H1 (cell line): ENCODE measurements around the gene NDP. TPM values are rescaled to one million over a fixed set of nuclear protein-coding genes. Genes with fewer than 3 reads are reported as not detected.

ENCODE experiments used
- CTCF ChIA-PET: fragments of 300-600 bp; sonication (Branson Sonifier 250); formaldehyde crosslinking; loops from one replicate; lab custom pipeline; 2021; ENCODE audit not compliant: partially characterized antibody; lab: Charles Lee
- POLR2A ChIA-PET: fragments of 300-600 bp; sonication (Branson Sonifier 250); formaldehyde crosslinking; loops from one replicate; lab custom pipeline; 2021; ENCODE audit warnings: inconsistent platforms; ENCODE audit not compliant: partially characterized antibody; lab: Charles Lee
- DNase-seq, 2 experiments: peaks; one replicate each; pipeline versions ENCODE4 v3.0.0 to v3.0.0-alpha.2; 2010 to 2022; ENCODE audit warnings: low spot score in 2 of 2, low read depth in 1 of 2, mixed read lengths in 1 of 2
- FAIRE-seq: peaks from 2 replicates; lab custom pipeline; 2011; peaks lifted over from hg19 to GRCh38; lab: Jason Lieb, UNC
- H2AFZ ChIP-seq: 2 replicates; pipeline ENCODE4 v1.8.1; 2012; ENCODE audit warnings: low read length, inconsistent platforms
- H2AK5ac ChIP-seq: 2 replicates; pipeline ENCODE4 v1.6.1; 2013; ENCODE audit warnings: low read depth, low read length
- H2BK120ac ChIP-seq: replicated peaks from 2 replicates; pipeline ENCODE3; 2013; ENCODE audit warnings: low read depth, low read length, inconsistent platforms
- H2BK12ac ChIP-seq: 2 replicates; pipeline ENCODE4 v1.6.1; 2013; ENCODE audit warnings: low read depth, low read length
- H2BK15ac ChIP-seq: 2 replicates; pipeline ENCODE4 v1.6.1; 2013; ENCODE audit warnings: low read length
- H2BK20ac ChIP-seq: 2 replicates; pipeline ENCODE4 v1.6.1; 2013; ENCODE audit warnings: low read length
- H2BK5ac ChIP-seq: 2 replicates; pipeline ENCODE4 v1.6.1; 2013; ENCODE audit warnings: low read depth, low read length
- H3K14ac ChIP-seq: 2 replicates; pipeline ENCODE4 v1.6.1; 2013; ENCODE audit warnings: inconsistent platforms; ENCODE audit not compliant: insufficient read length
- H3K18ac ChIP-seq: 2 replicates; pipeline ENCODE4 v1.6.1; 2013; ENCODE audit warnings: low read length; ENCODE audit errors: extremely low read depth
- H3K23ac ChIP-seq: 2 replicates; pipeline ENCODE4 v1.6.1; 2013; ENCODE audit warnings: inconsistent platforms; ENCODE audit not compliant: insufficient read length
- H3K23me2 ChIP-seq: 2 replicates; pipeline ENCODE4 v1.6.1; 2013; ENCODE audit warnings: low read depth, low read length
- H3K27ac ChIP-seq: 2 replicates; pipeline ENCODE4 v1.6.1; 2011; ENCODE audit warnings: low read depth, low read length, inconsistent platforms
- H3K27me3 ChIP-seq, 4 experiments: replicated peaks in 1 of 4; 1 replicate in 1 of 4; 2 replicates in 3 of 4; pipeline versions ENCODE4 v1.6.1 to v1.8.1; 2011 to 2013; ENCODE audit warnings: low read length in 3 of 4, mild to moderate bottlenecking in 3 of 4, inconsistent platforms in 2 of 4, mixed read lengths in 2 of 4, moderate library complexity in 1 of 4; ENCODE audit not compliant: control insufficient read depth in 3 of 4, insufficient read depth in 3 of 4; ENCODE audit errors: extremely low read depth in 1 of 4
- H3K36me3 ChIP-seq, 4 experiments: 2 replicates each; pipeline versions ENCODE4 v1.6.1 to v1.8.1; 2011 to 2013; ENCODE audit warnings: mild to moderate bottlenecking in 4 of 4, low read length in 3 of 4, moderate library complexity in 2 of 4, control low read depth in 1 of 4, inconsistent platforms in 1 of 4; ENCODE audit not compliant: insufficient read depth in 4 of 4, control insufficient read depth in 2 of 4
- H3K4ac ChIP-seq: replicated peaks from 2 replicates; pipeline ENCODE3; 2013; ENCODE audit warnings: low read length, low read depth, mixed read lengths, inconsistent platforms; ENCODE audit not compliant: insufficient read length
- H3K4me1 ChIP-seq, 4 experiments: replicated peaks in 1 of 4; 1 replicate in 1 of 4; 2 replicates in 3 of 4; pipeline versions ENCODE4 v1.6.1 to v1.8.1; 2011 to 2013; ENCODE audit warnings: low read length in 3 of 4, inconsistent platforms in 2 of 4, mixed read lengths in 1 of 4; ENCODE audit not compliant: insufficient read depth in 4 of 4, control insufficient read depth in 3 of 4
- H3K4me2 ChIP-seq, 2 experiments: 2 replicates each; pipeline versions ENCODE4 v1.6.1 to v1.8.1; 2011 to 2013; ENCODE audit warnings: low read depth in 2 of 2, low read length in 2 of 2, control low read depth in 1 of 2, inconsistent platforms in 1 of 2, mild to moderate bottlenecking in 1 of 2; ENCODE audit not compliant: insufficient read depth in 1 of 2
- H3K4me3 ChIP-seq, 4 experiments: fragments of 200-600, 300-600 bp in 1 of 4; sonication (generic), shearing (Covaris generic), sonication (Bioruptor Twin) in 1 of 4; 2 replicates each; pipeline versions ENCODE4 v1.5.1 to v1.8.1; 2011 to 2016; ENCODE audit warnings: low read length in 4 of 4, low read depth in 3 of 4, control low read depth in 2 of 4, inconsistent platforms in 2 of 4, mild to moderate bottlenecking in 2 of 4, mixed read lengths in 1 of 4, moderate library complexity in 1 of 4; ENCODE audit not compliant: insufficient read depth in 2 of 4; ENCODE audit errors: extremely low read depth in 1 of 4
- H3K56ac ChIP-seq: replicated peaks from 2 replicates; pipeline ENCODE3; 2013; ENCODE audit warnings: low read depth, mild to moderate bottlenecking, mixed read lengths, low read length, inconsistent platforms; ENCODE audit not compliant: insufficient read length
- H3K79me1 ChIP-seq: 2 replicates; pipeline ENCODE4 v1.6.1; 2013; ENCODE audit warnings: low read depth, low read length, control low read depth
- H3K79me2 ChIP-seq, 2 experiments: 2 replicates each; pipeline versions ENCODE4 v1.6.1 to v1.8.1; 2012 to 2013; ENCODE audit warnings: low read length in 2 of 2, mild to moderate bottlenecking in 2 of 2, inconsistent platforms in 1 of 2; ENCODE audit not compliant: insufficient read depth in 2 of 2, control insufficient read depth in 1 of 2
- H3K9ac ChIP-seq, 4 experiments: replicated peaks in 1 of 4; 1 replicate in 1 of 4; 2 replicates in 3 of 4; pipeline versions ENCODE4 v1.6.1 to v1.8.1; 2011 to 2013; ENCODE audit warnings: low read depth in 3 of 4, low read length in 3 of 4, control low read depth in 2 of 4, mild to moderate bottlenecking in 2 of 4, moderate library complexity in 2 of 4, inconsistent platforms in 1 of 4; ENCODE audit errors: extremely low read depth in 1 of 4
- H3K9me3 ChIP-seq, 2 experiments: 2 replicates each; pipeline versions ENCODE4 v1.6.1 to v1.8.1; 2012 to 2013; ENCODE audit warnings: mild to moderate bottlenecking in 2 of 2, moderate library complexity in 2 of 2, control low read depth in 1 of 2, inconsistent platforms in 1 of 2, low read depth in 1 of 2, low read length in 1 of 2, mixed read lengths in 1 of 2; ENCODE audit not compliant: insufficient read depth in 2 of 2
- H4K20me1 ChIP-seq, 2 experiments: replicated peaks in 1 of 2; 2 replicates each; pipeline versions ENCODE3 to v1.8.1; 2011 to 2013; ENCODE audit warnings: inconsistent platforms in 2 of 2, low read length in 2 of 2, mild to moderate bottlenecking in 1 of 2; ENCODE audit not compliant: insufficient read depth in 2 of 2, control insufficient read depth in 1 of 2
- H4K5ac ChIP-seq: 2 replicates; pipeline ENCODE4 v1.6.1; 2013; ENCODE audit warnings: low read length, low read depth, mixed read lengths, inconsistent platforms; ENCODE audit not compliant: insufficient read length
- H4K8ac ChIP-seq: 2 replicates; pipeline ENCODE4 v1.8.0; 2013; ENCODE audit warnings: mild to moderate bottlenecking, moderate library complexity, low read length, inconsistent platforms; ENCODE audit not compliant: insufficient read depth; ENCODE audit errors: extremely low read depth
- H4K91ac ChIP-seq: replicated peaks from 2 replicates; pipeline ENCODE3; 2013; ENCODE audit warnings: low read length, mixed read lengths, inconsistent platforms; ENCODE audit not compliant: insufficient read length
- EP300 ChIP-seq, 2 experiments: IDR thresholded peaks; 1 replicate in 1 of 2; 2 replicates in 1 of 2; pipeline ENCODE4 v1.6.1; 2011 to 2012; ENCODE audit warnings: low read depth in 2 of 2, low read length in 2 of 2, mild to moderate bottlenecking in 2 of 2, borderline replicate concordance in 1 of 2, inconsistent platforms in 1 of 2, moderate library complexity in 1 of 2
- SP2 ChIP-seq: IDR thresholded peaks from 2 replicates; pipeline ENCODE4 v1.6.1; 2012; ENCODE audit warnings: mild to moderate bottlenecking, low read length, inconsistent platforms
- SP4 ChIP-seq: IDR thresholded peaks from 2 replicates; pipeline ENCODE4 v1.6.1; 2012; ENCODE audit warnings: low read length, inconsistent platforms
- WGBS, 2 experiments: shearing (Covaris generic) in 1 of 2; methylation state at CpG; one replicate each; pipeline versions ENCODE4 v1.1.6 to v1.1.7; 2013 to 2015; ENCODE audit warnings: low lambda C conversion rate in 2 of 2, mixed read lengths in 2 of 2, inconsistent platforms in 1 of 2, low coverage in 1 of 2, missing lambda C conversion rate in 1 of 2; ENCODE audit not compliant: insufficient replicate concordance in 2 of 2, insufficient coverage in 1 of 2, insufficient read length in 1 of 2; ENCODE audit errors: extremely low coverage in 1 of 2, missing lambda C conversion rate in 1 of 2; 5-methylcytosine and 5-hydroxymethylcytosine counted together
- polyA plus RNA-seq, 7 experiments: library from polyadenylated mRNA; depleted of rRNA in 3 of 7; stranded (reverse) in 5 of 7; unstranded in 2 of 7; fragments of >200 nt in 5 of 7; fragments of 200-250 nt in 2 of 7; gene quantifications; 1 replicate in 5 of 7; 2 replicates in 1 of 7; 4 replicates in 1 of 7; pipeline versions ENCODE4 v1.2.1 to v1.2.3, GENCODE V29; 2011 to 2013; ENCODE audit warnings: missing spikeins in 2 of 7, mixed read lengths in 2 of 7
- total RNA-seq: library from RNA; stranded (reverse); fragmentation: NEBNext Ultra II Directional; extraction: Animal tissue kit (Norgen Biotek cat#: 25700); gene quantifications from 2 replicates; pipeline ENCODE4 v1.2.1, GENCODE V29; 2021

Gene NDP
- total and polyA plus RNA-seq, 2 of the 8 experiments (the other 6 are each of a cell fraction or from before 2014, with no cell fraction given) = 0.26 to 0.82 TPM

DNA sequence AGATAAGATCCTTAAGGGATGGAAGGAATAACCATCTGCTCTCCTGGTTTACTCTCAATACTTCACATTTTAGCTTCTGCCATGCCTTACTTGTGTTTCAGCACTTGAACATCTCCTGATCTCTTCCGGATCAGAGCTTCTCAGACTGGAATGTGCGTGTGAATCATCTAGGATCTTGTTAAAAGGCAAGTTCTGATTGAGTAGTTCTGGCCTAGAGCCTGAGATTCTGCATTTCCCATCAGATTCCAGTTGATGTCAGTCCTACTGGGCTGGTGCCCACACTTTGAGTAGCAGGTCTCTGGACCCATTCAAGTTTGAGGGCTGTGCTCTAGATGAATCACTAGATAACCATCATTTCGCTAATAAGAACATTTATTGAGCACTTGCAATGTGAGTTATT, 20.0 kb downstream of the NDP start:
- TF ChIP-seq SP2 (no peak), EP300 (IDR thresholded peaks at IDR 0.05; ENCODE audit: borderline replicate concordance in 1 of 2, low read depth in 2 of 2, low read length in 2 of 2) (no peak), SP4 (no peak)
- Histone ChIP-seq H3K27ac (no peak overlapping the region), H2BK20ac (no peak overlapping the region), H2AFZ (no peak overlapping the region), H3K23ac (no peak overlapping the region), H3K9me3 (no peaks in the 10 kb centered on the region), H2BK15ac (no peak overlapping the region), H2BK5ac (no peak overlapping the region), H3K4ac (no peak overlapping the region), H2AK5ac (no peak overlapping the region), H3K4me2 (no peak overlapping the region), H3K36me3 (no peaks in the 10 kb centered on the region), H2BK120ac (no peak overlapping the region), H3K56ac (no peak overlapping the region), H2BK12ac (no peak overlapping the region), H3K79me2 (no peaks in the 10 kb centered on the region), H4K5ac (no peak overlapping the region), H4K91ac (no peak overlapping the region), H3K4me1 (peaks cover 0 to 3% (median 1%) of the 10 kb centered on the region in 4 experiments; a peak in 2 of 7 replicates), H3K23me2 (no peaks in the 10 kb centered on the region), H3K9ac (no peak overlapping the region), H3K14ac (no peak overlapping the region), H4K20me1 (no peaks in the 10 kb centered on the region), H3K18ac (no peak overlapping the region), H4K8ac (no peak overlapping the region), H3K4me3 (no peak overlapping the region), H3K27me3 (no peaks in the 10 kb centered on the region), H3K79me1 (no peaks in the 10 kb centered on the region)
- DNase-seq (no peak), FAIRE-seq (no peak)
- ChIA-PET CTCF (no interaction called here), POLR2A (no interaction called here)
- WGBS, 2 experiments = 91% methylated on average over 3 of the region's 3 CpGs; no CpG with 5 or more reads in 1 of the 2 experiments
